Omental fat pad (tissue), 4 donors: ENCODE measurements around the gene NLGN1. TPM values are rescaled to one million over a fixed set of nuclear protein-coding genes. Genes with fewer than 3 reads are reported as not detected.
"Not testable (repeated sequence)": the region's sequence is repeated elsewhere in the genome, so short reads cannot be mapped to it uniquely, and the experiment has no call there.

Experiments used
- ATAC-seq: fragments of 150-250 bp; one replicate; pipeline ENCODE4 v1.9.1; 2016; ENCODE audit warnings: mild to moderate bottlenecking, moderate library complexity; ENCODE audit not compliant: low FRiP score
- DNase-seq: peaks from one replicate; pipeline ENCODE4 v3.0.0-alpha.2; 2019; ENCODE audit warnings: low spot score
- CTCF ChIP-seq, 3 donors: fragments of 450-650 bp; IDR thresholded peaks; one replicate each; pipeline ENCODE4 v1.5.1; 2016 to 2017; ENCODE audit warnings: antibody characterized with exemption in 3 of 3, mild to moderate bottlenecking in 3 of 3, moderate library complexity in 2 of 3
- total RNA-seq, 4 donors: library from RNA; depleted of rRNA; stranded (reverse); fragments of >200 nt; gene quantifications; one replicate each; pipeline ENCODE4 v1.1.0, GENCODE V29; 2016

NLGN1 gene
- total RNA-seq, 4 donors from 2014 or later = 5.3 to 17.4 (median 12.5) TPM

- TF ChIP-seq CTCF (IDR thresholded peaks at IDR 0.05) = no peak
- ATAC-seq = no peak
- DNase-seq = no peak
Measured at GRCh38 chr3:174229916-174230315, 832.4 kb downstream of the NLGN1 start.

GRCh38 chr3:174232028-174232657, 834.6 kb downstream of the NLGN1 start:
- not testable (repeated sequence) for ATAC-seq, DNase-seq

GRCh38 chr3:174232658-174233429, 835.3 kb downstream of the NLGN1 start:
- DNase-seq = no peak
- TF ChIP-seq CTCF (IDR thresholded peaks at IDR 0.05) = no peak
- ATAC-seq = no peak

GRCh38 chr3:174233511-174233910, 836.0 kb downstream of the NLGN1 start:
- DNase-seq (no peak), ATAC-seq (no peak)
- TF ChIP-seq CTCF (IDR thresholded peaks at IDR 0.05) = no peak

GRCh38 chr3:174242311-174243041, 844.9 kb downstream of the NLGN1 start:
- no peak for TF ChIP-seq CTCF (IDR thresholded peaks at IDR 0.05)
- no peak for DNase-seq
- ATAC-seq = no peak

- TF ChIP-seq CTCF (IDR thresholded peaks at IDR 0.05) = no peak
- no peak for ATAC-seq
- no peak for DNase-seq
Measured at GRCh38 chr3:174243171-174243570, 845.6 kb downstream of the NLGN1 start.

GRCh38 chr3:174247687-174248152, 850.2 kb downstream of the NLGN1 start:
- DNase-seq = no peak
- no peak for TF ChIP-seq CTCF (IDR thresholded peaks at IDR 0.05)
- ATAC-seq = no peak
